Osteocyte (in vitro differentiated cells): Measurements from ENCODE around the gene CD6. TPM values are rescaled to one million over a fixed set of nuclear protein-coding genes. Genes with fewer than 3 reads are reported as not detected.
A peak's percentile ranks its signal among the peaks of the same experiment; 100 is the strongest.

ENCODE experiments used
- DNase-seq: peaks from one replicate; pipeline ENCODE4 v3.0.0; 2021; ENCODE audit warnings: mixed read lengths; ENCODE audit not compliant: unreplicated experiment; ENCODE audit errors: extremely low spot score
- H3K27ac Mint-ChIP-seq: one replicate; pipeline ENCODE4 v1.8.0; 2021; ENCODE audit warnings: mild to moderate bottlenecking, mixed read lengths; ENCODE audit not compliant: unreplicated experiment
- H3K27me3 Mint-ChIP-seq: one replicate; pipeline ENCODE4 v1.8.0; 2021; ENCODE audit warnings: mixed read lengths; ENCODE audit not compliant: unreplicated experiment
- H3K36me3 Mint-ChIP-seq: one replicate; pipeline ENCODE4 v1.8.0; 2021; ENCODE audit warnings: mixed read lengths; ENCODE audit not compliant: unreplicated experiment
- H3K4me1 Mint-ChIP-seq: one replicate; pipeline ENCODE4 v1.8.0; 2021; ENCODE audit warnings: mixed read lengths; ENCODE audit not compliant: unreplicated experiment
- H3K4me3 Mint-ChIP-seq: one replicate; pipeline ENCODE4 v1.8.0; 2021; ENCODE audit warnings: mild to moderate bottlenecking, moderate library complexity, mixed read lengths; ENCODE audit not compliant: unreplicated experiment
- H3K9me3 Mint-ChIP-seq: one replicate; pipeline ENCODE4 v1.8.0; 2021; ENCODE audit warnings: mixed read lengths; ENCODE audit not compliant: unreplicated experiment
- CTCF ChIP-seq: fragments of 200-600 bp; sonication (generic); IDR thresholded peaks from 2 replicates; pipeline ENCODE4 v1.5.0; 2021; ENCODE audit warnings: antibody characterized with exemption, mild to moderate bottlenecking, moderate library complexity
- total RNA-seq: library from RNA; stranded (reverse); gene quantifications from 2 replicates; pipeline ENCODE4 v1.2.1, GENCODE V29; 2021

The CD6 gene
- total RNA-seq, 1 donor from 2014 or later = not detected

GRCh38 chr11:61001931-61002330 lies 30.5 kb downstream of the CD6 start:
- no peak for TF ChIP-seq CTCF
- Mint-ChIP-seq H3K9me3 (no peaks in the 10 kb centered on the region), H3K27ac (no peak overlapping the region), H3K4me3 (no peak overlapping the region), H3K36me3 (no peaks in the 10 kb centered on the region), H3K4me1 (peaks cover 5% of the 10 kb centered on the region), H3K27me3 (peaks cover 27% of the 10 kb centered on the region)
- no peak for DNase-seq

GRCh38 chr11:61002598-61002997 lies 31.1 kb downstream of the CD6 start:
- peaks cover 8% of the 10 kb centered on the region for H3K4me1 Mint-ChIP-seq

GRCh38 chr11:61004180-61004611 lies 32.7 kb downstream of the CD6 start:
- no peak for TF ChIP-seq CTCF
- Mint-ChIP-seq H3K9me3 (no peaks in the 10 kb centered on the region), H3K27me3 (peaks cover 20% of the 10 kb centered on the region), H3K4me3 (no peak overlapping the region), H3K27ac (no peak overlapping the region), H3K4me1 (peaks cover 12% of the 10 kb centered on the region), H3K36me3 (no peaks in the 10 kb centered on the region)
- no peak for DNase-seq

More at GRCh38 chr11:61002598-61002997, 31.1 kb downstream of the CD6 start:
- Mint-ChIP-seq H3K36me3 (no peaks in the 10 kb centered on the region), H3K27ac (no peak overlapping the region), H3K9me3 (no peaks in the 10 kb centered on the region), H3K27me3 (peaks cover 31% of the 10 kb centered on the region), H3K4me3 (no peak overlapping the region)
- DNase-seq = no peak
- TF ChIP-seq CTCF = no peak

GRCh38 chr11:61004761-61005181 lies 33.3 kb downstream of the CD6 start:
- Mint-ChIP-seq H3K4me3 (no peak overlapping the region), H3K9me3 (no peaks in the 10 kb centered on the region), H3K4me1 (peaks cover 12% of the 10 kb centered on the region), H3K27ac (no peak overlapping the region), H3K27me3 (peaks cover 20% of the 10 kb centered on the region), H3K36me3 (no peaks in the 10 kb centered on the region)
- no peak for DNase-seq
- no peak for TF ChIP-seq CTCF

GRCh38 chr11:61007383-61007955 lies 36.0 kb downstream of the CD6 start:
- no peaks in the 10 kb centered on the region for H3K9me3 Mint-ChIP-seq
- no peaks in the 10 kb centered on the region for H3K36me3 Mint-ChIP-seq
- H3K27ac Mint-ChIP-seq = no peak overlapping the region
- H3K4me3 Mint-ChIP-seq = peak overlapping the region; percentile 18
- no peak for DNase-seq
- peaks cover 18% of the 10 kb centered on the region for H3K4me1 Mint-ChIP-seq
- peaks cover 8% of the 10 kb centered on the region for H3K27me3 Mint-ChIP-seq
- no peak for TF ChIP-seq CTCF
